ENCODE measurements around the gene POLR1C. TPM values are rescaled to one million over a fixed set of nuclear protein-coding genes. Genes with fewer than 3 reads are reported as not detected.

Gene POLR1C
- total and polyA plus RNA-seq, 4 donors, result 29.0 to 50.7 (median 40.5) TPM

DNA sequence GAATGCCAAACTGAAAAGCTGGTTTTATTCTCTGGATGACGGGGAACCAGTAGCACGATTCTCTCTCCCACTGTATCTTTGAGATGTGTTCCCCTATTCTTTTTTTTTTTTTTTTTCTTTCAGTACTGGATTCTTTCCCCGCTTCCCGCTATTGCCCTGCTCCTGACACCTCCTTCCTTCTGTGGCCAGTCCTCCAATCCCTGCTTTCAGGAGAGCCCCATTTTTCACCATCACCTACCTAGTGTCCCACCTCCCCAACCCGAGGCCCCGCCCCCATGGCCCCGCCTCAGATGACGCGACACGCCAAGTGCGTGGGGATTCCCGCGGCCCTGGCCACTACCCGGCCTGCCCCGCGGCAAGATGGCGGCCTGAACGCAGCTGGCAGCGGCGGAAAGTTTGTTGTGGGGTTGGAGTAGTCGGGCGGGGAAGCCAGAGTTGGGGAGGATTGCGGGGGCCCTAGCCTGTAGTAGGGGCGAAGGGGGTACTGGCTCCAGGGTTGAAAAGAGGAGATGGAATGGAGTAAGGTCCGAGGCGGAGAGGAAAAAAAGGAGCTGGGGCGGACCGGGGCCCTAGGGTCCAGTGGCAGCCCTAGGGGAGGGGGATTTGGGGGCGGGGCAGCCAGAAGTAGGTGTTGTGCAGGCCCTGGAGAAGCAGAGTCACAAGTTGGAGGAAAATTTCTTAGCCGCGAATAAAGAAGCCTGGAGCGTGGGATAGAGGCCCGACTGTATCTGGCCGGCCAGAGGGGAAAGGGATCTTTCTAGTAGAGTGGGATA, 39.5 kb upstream of the POLR1C start, which contains the start of gene TJAP1:
TJAP1 (plus strand) TSS at position 336 of the 773 bp plus-strand sequence. CDS start 21,432 bp downstream, outside the sequence.
- ATAC-seq (ENCODE audit: insufficient read depth, low FRiP score) (peak; percentile 100), DNase-seq (peak; percentile 92 to 96 (median 93))
- TF ChIP-seq, protein P1, sequence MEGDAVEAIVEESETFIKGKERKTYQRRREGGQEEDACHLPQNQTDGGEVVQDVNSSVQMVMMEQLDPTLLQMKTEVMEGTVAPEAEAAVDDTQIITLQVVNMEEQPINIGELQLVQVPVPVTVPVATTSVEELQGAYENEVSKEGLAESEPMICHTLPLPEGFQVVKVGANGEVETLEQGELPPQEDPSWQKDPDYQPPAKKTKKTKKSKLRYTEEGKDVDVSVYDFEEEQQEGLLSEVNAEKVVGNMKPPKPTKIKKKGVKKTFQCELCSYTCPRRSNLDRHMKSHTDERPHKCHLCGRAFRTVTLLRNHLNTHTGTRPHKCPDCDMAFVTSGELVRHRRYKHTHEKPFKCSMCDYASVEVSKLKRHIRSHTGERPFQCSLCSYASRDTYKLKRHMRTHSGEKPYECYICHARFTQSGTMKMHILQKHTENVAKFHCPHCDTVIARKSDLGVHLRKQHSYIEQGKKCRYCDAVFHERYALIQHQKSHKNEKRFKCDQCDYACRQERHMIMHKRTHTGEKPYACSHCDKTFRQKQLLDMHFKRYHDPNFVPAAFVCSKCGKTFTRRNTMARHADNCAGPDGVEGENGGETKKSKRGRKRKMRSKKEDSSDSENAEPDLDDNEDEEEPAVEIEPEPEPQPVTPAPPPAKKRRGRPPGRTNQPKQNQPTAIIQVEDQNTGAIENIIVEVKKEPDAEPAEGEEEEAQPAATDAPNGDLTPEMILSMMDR (IDR thresholded peaks at IDR 0.05; ENCODE audit: control extremely low read depth, extremely low read depth), result no peak
- peak within 1 kb of the TSS; percentile 66 to 91 for H3K9ac ChIP-seq (ENCODE audit: insufficient read depth in 1 of 2, low read length in 2 of 2)
- H3K27me3 ChIP-seq (ENCODE audit: control insufficient read depth in 3 of 3, insufficient read depth in 3 of 3, low read length in 2 of 3), result no peaks in the 10 kb centered on the region
- peak within 1 kb of the TSS; percentile 52 to 69 for H3K27ac ChIP-seq (ENCODE audit: low read depth in 1 of 2, low read length in 1 of 2)
- peaks cover 7 to 17% (median 10%) of the 10 kb centered on the region in 5 donors for H3K4me1 ChIP-seq (ENCODE audit: control insufficient read depth in 5 of 5, insufficient read depth in 5 of 5, low read length in 5 of 5)
- peak within 1 kb of the TSS; percentile 68 for H3K4me3 ChIP-seq
- 1% methylated on average over 34 of the region's 34 CpGs for WGBS, 2 donors
- H3K36me3 ChIP-seq (ENCODE audit: control insufficient read depth in 4 of 4, insufficient read depth in 4 of 4, low read length in 4 of 4), result peaks cover 0 to 2% (median under 1%) of the 10 kb centered on the region in 4 donors
- H3K9me3 ChIP-seq (ENCODE audit: control insufficient read depth in 4 of 4, insufficient read depth in 3 of 4, low read length in 3 of 4), result no peaks in the 10 kb centered on the region

DNA sequence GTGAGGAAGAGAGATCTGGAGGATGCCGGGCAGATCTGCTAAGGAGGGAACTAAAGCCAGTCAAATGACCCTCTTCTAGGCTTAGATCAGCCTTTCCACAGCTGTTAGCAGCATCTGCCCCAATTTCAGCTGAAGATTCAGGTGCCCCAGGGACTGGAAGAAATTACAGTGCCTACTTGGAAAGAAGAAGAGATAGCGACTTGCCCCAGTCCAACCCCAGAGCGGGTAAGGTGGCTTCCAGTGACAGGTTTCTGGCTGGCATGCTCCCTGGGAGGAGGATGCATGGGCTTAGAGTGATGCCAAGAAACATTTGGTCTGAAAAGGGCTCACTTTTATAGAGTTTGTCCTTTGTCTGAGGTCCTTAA, 38.9 kb upstream of the POLR1C start:
- Histone ChIP-seq H3K9ac (ENCODE audit: insufficient read depth in 1 of 2, low read length in 2 of 2) (peak overlapping the region; percentile 66 to 91), H3K27me3 (ENCODE audit: control insufficient read depth in 3 of 3, insufficient read depth in 3 of 3, low read length in 2 of 3) (no peaks in the 10 kb centered on the region), H3K4me3 (peak overlapping the region; percentile 68), H3K4me1 (ENCODE audit: control insufficient read depth in 5 of 5, insufficient read depth in 5 of 5, low read length in 5 of 5) (peaks cover 7 to 17% (median 10%) of the 10 kb centered on the region in 5 donors), H3K36me3 (ENCODE audit: control insufficient read depth in 4 of 4, insufficient read depth in 4 of 4, low read length in 4 of 4) (peaks cover 0 to 2% (median under 1%) of the 10 kb centered on the region in 4 donors), H3K9me3 (ENCODE audit: control insufficient read depth in 4 of 4, insufficient read depth in 3 of 4, low read length in 3 of 4) (no peaks in the 10 kb centered on the region), H3K27ac (ENCODE audit: low read depth in 1 of 2, low read length in 1 of 2) (peak overlapping the region in 1 of 2 donors; percentile 69)
- ATAC-seq (ENCODE audit: insufficient read depth, low FRiP score) (no peak), DNase-seq (no peak)
- TF ChIP-seq, protein P1 (IDR thresholded peaks at IDR 0.05; ENCODE audit: control extremely low read depth, extremely low read depth), result no peak
- WGBS, 2 donors, result 18 to 20% methylated on average over 3 of the region's 3 CpGs

DNA sequence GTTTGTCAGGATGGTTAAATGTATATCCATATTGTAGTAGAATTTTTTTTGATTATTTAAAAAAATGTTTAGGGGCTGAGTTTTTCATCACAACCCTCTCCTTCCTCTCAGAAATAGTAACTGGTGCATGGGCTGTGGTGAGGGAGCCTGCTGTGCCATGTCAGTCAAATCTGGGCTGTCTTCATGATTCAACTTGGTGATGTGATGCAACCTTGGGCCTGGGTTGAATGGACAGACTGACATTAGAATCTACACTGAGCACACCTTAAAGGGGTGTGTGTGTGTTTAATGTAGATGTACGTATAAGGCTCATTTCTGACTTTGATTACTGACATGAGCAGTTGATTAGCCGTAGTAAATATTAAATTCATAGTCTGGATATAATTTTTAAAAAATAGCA, 35.8 kb upstream of the POLR1C start:
- Histone ChIP-seq H3K27me3 (ENCODE audit: control insufficient read depth in 3 of 3, insufficient read depth in 3 of 3, low read length in 2 of 3) (no peaks in the 10 kb centered on the region), H3K4me1 (ENCODE audit: control insufficient read depth in 5 of 5, insufficient read depth in 5 of 5, low read length in 5 of 5) (peaks cover 7 to 17% (median 10%) of the 10 kb centered on the region in 5 donors), H3K27ac (ENCODE audit: low read depth in 1 of 2, low read length in 1 of 2) (no peak overlapping the region), H3K9ac (ENCODE audit: insufficient read depth in 1 of 2, low read length in 2 of 2) (no peak overlapping the region), H3K4me3 (no peak overlapping the region), H3K9me3 (ENCODE audit: control insufficient read depth in 4 of 4, insufficient read depth in 3 of 4, low read length in 3 of 4) (no peaks in the 10 kb centered on the region), H3K36me3 (ENCODE audit: control insufficient read depth in 4 of 4, insufficient read depth in 4 of 4, low read length in 4 of 4) (peaks cover 0 to 2% (median under 1%) of the 10 kb centered on the region in 4 donors)
- ATAC-seq (ENCODE audit: insufficient read depth, low FRiP score) (no peak), DNase-seq (no peak)
- 89 to 91% methylated on average over 2 of the region's 2 CpGs for WGBS, 2 donors
- TF ChIP-seq, protein P1 (IDR thresholded peaks at IDR 0.05; ENCODE audit: control extremely low read depth, extremely low read depth), result no peak
